ENCODE data around the gene XYLT1. TPM values are rescaled to one million over a fixed set of nuclear protein-coding genes. Genes with fewer than 3 reads are reported as not detected.

The XYLT1 gene
- total and polyA plus RNA-seq, 10 of the 15 experiments (the other 5 are each of a cell fraction or from before 2014, with no cell fraction given), result 0.88 to 14.8 (median 5.8) TPM

- no TSS peak for BruUV-seq (replicated peaks)
- ChIA-PET SMC1A (ENCODE audit: uncharacterized antibody, unreplicated experiment) (interaction anchor here (0.7 to 1.1 kb wide), 2 partner anchors 17 to 91 kb away, joined by 3 read pairs; no protein-coding TSS in a partner anchor), CTCF (interaction anchor here (0.7 to 2.0 kb wide), 3 partner anchors 9 to 21 kb away, joined by 3 to 9 read pairs (median 4); no protein-coding TSS in a partner anchor), RAD21 (ENCODE audit: unreplicated experiment) (interaction anchor here (0.8 kb wide), 1 partner anchor 60 kb away, joined by 3 read pairs; no protein-coding TSS in a partner anchor), POLR2A (no interaction called here)
- Histone ChIP-seq H3K4me1 (ENCODE audit: control insufficient read depth, insufficient read depth, low read length) (peaks cover 13% of the 10 kb centered on the region), H3K4me2 (ENCODE audit: control insufficient read depth, insufficient read depth) (no peak overlapping the region), H3K27ac (ENCODE audit: control insufficient read depth, insufficient read depth) (no peak overlapping the region), H4K20me1 (ENCODE audit: control insufficient read depth, insufficient read depth) (no peaks in the 10 kb centered on the region), H3K9me3 (replicated peaks; ENCODE audit: control insufficient read depth, insufficient read depth, low read length) (peaks cover 2% of the 10 kb centered on the region), H3K36me3 (ENCODE audit: control insufficient read depth in 2 of 2, insufficient read depth in 2 of 2, low read length in 1 of 2) (no peaks in the 10 kb centered on the region; a peak in 2 of 4 replicates), H3K9ac (ENCODE audit: control insufficient read depth, insufficient read depth, low read length) (no peak overlapping the region), H3K27me3 (replicated peaks in 1 of 2; ENCODE audit: control insufficient read depth in 2 of 2, insufficient read depth in 2 of 2, low read length in 1 of 2) (no peaks in the 10 kb centered on the region), H3K4me3 (no peak overlapping the region), H3K79me2 (ENCODE audit: control insufficient read depth, insufficient read depth, low read length) (no peaks in the 10 kb centered on the region), H2AFZ (ENCODE audit: control insufficient read depth, low read depth, low read length) (no peak overlapping the region)
- WGBS (ENCODE audit: insufficient coverage, insufficient replicate concordance, low lambda C conversion rate, missing lambda C conversion rate), result 62% methylated on average over 13 of the region's 13 CpGs
- no peak for DNase-seq (ENCODE audit: low read depth, low spot score)
- no peak for ATAC-seq
- intact Hi-C loops (cut with micrococcal nuclease; ENCODE audit: unreplicated experiment) (no loop called here), in situ Hi-C loops (cut with MboI) (no loop called here)
- FAIRE-seq, result no peak
- TF ChIP-seq ZNF217 (IDR thresholded peaks at IDR 0.05), result no peak
- TF ChIP-seq HDAC6 (IDR thresholded peaks at IDR 0.05; ENCODE audit: unreplicated experiment), result no peak
- no peak for TF ChIP-seq WRNIP1 (IDR thresholded peaks at IDR 0.05; ENCODE audit: borderline replicate concordance, low read depth, low read length)
- TF ChIP-seq RAD51 (IDR thresholded peaks at IDR 0.05), result no peak
- TF ChIP-seq GATAD2B (conservative IDR thresholded peaks at IDR 0.05; ENCODE audit: low read depth), result no peak
- no peak for TF ChIP-seq STAT3 (IDR thresholded peaks at IDR 0.05; ENCODE audit: low read depth, low read length)
- TF ChIP-seq, protein P1, sequence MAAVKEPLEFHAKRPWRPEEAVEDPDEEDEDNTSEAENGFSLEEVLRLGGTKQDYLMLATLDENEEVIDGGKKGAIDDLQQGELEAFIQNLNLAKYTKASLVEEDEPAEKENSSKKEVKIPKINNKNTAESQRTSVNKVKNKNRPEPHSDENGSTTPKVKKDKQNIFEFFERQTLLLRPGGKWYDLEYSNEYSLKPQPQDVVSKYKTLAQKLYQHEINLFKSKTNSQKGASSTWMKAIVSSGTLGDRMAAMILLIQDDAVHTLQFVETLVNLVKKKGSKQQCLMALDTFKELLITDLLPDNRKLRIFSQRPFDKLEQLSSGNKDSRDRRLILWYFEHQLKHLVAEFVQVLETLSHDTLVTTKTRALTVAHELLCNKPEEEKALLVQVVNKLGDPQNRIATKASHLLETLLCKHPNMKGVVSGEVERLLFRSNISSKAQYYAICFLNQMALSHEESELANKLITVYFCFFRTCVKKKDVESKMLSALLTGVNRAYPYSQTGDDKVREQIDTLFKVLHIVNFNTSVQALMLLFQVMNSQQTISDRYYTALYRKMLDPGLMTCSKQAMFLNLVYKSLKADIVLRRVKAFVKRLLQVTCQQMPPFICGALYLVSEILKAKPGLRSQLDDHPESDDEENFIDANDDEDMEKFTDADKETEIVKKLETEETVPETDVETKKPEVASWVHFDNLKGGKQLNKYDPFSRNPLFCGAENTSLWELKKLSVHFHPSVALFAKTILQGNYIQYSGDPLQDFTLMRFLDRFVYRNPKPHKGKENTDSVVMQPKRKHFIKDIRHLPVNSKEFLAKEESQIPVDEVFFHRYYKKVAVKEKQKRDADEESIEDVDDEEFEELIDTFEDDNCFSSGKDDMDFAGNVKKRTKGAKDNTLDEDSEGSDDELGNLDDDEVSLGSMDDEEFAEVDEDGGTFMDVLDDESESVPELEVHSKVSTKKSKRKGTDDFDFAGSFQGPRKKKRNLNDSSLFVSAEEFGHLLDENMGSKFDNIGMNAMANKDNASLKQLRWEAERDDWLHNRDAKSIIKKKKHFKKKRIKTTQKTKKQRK (IDR thresholded peaks at IDR 0.05; ENCODE audit: low read depth, low read length), result no peak
- TF ChIP-seq, protein P2, sequence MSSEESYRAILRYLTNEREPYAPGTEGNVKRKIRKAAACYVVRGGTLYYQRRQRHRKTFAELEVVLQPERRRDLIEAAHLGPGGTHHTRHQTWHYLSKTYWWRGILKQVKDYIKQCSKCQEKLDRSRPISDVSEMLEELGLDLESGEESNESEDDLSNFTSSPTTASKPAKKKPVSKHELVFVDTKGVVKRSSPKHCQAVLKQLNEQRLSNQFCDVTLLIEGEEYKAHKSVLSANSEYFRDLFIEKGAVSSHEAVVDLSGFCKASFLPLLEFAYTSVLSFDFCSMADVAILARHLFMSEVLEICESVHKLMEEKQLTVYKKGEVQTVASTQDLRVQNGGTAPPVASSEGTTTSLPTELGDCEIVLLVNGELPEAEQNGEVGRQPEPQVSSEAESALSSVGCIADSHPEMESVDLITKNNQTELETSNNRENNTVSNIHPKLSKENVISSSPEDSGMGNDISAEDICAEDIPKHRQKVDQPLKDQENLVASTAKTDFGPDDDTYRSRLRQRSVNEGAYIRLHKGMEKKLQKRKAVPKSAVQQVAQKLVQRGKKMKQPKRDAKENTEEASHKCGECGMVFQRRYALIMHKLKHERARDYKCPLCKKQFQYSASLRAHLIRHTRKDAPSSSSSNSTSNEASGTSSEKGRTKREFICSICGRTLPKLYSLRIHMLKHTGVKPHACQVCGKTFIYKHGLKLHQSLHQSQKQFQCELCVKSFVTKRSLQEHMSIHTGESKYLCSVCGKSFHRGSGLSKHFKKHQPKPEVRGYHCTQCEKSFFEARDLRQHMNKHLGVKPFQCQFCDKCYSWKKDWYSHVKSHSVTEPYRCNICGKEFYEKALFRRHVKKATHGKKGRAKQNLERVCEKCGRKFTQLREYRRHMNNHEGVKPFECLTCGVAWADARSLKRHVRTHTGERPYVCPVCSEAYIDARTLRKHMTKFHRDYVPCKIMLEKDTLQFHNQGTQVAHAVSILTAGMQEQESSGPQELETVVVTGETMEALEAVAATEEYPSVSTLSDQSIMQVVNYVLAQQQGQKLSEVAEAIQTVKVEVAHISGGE (CRISPR knock-in tag; IDR thresholded peaks at IDR 0.05), result no peak
- TF ChIP-seq NR2F1 (conservative IDR thresholded peaks at IDR 0.05), result no peak
- no peak for TF ChIP-seq IKZF2 (IDR thresholded peaks at IDR 0.05)
- no peak for TF ChIP-seq FOXK2 (IDR thresholded peaks at IDR 0.05)
- TF ChIP-seq SMAD1 (IDR thresholded peaks at IDR 0.05; ENCODE audit: low read depth, partially characterized antibody), result no peak
- TF ChIP-seq PML (IDR thresholded peaks at IDR 0.05; ENCODE audit: low read length), result no peak
- no peak for TF ChIP-seq USF1 (IDR thresholded peaks at IDR 0.05; ENCODE audit: borderline replicate concordance, extremely low read length, insufficient read depth, low read depth, low read length)
- no peak for TF ChIP-seq DPF2 (IDR thresholded peaks at IDR 0.05)
Observed at GRCh38 chr16:17437127-17437720, 33.5 kb downstream of the XYLT1 start.

Data from GM12878 (cell line).